GM12864 (cell line): ENCODE measurements around the gene ZNF202.

Experiments used
- DNase-seq: peaks from one replicate; pipeline ENCODE4 v3.0.0-alpha.2; 2011; ENCODE audit warnings: low read depth
- H3K4me3 ChIP-seq: 2 replicates; pipeline ENCODE4 v1.5.1; 2011; ENCODE audit warnings: mild to moderate bottlenecking, low read depth, low read length, control low read depth
- TF ChIP-seq, protein P1 (sequence below): IDR thresholded peaks from 2 replicates; pipeline ENCODE4 v1.5.1; 2011; ENCODE audit warnings: low read depth, mild to moderate bottlenecking, moderate library complexity, low read length, control low read depth, inconsistent platforms; ENCODE audit errors: missing control alignments

The ZNF202 gene

DNA sequence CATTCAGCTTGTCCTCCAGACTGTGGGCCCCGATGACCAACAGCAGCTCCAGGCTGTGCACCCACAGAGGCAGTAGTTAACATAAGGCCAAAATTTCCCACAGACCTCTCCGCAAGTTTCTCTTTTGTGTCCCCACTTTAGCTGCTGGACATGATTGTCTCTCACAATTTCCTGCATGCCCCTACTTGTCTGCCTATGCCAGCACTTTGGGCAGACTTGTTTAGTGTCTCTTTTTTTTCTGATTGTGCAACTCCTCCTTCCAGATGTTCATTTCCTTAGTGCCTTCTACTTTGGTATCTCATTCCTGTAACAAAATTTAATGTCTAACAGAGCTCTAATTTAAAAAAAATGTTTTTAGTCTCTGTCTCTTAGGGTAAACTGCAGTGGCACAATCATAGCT is 63.2 kb downstream of the ZNF202 start:
- no peak overlapping the region for H3K4me3 ChIP-seq
- no peak for DNase-seq
- TF ChIP-seq, protein P1, sequence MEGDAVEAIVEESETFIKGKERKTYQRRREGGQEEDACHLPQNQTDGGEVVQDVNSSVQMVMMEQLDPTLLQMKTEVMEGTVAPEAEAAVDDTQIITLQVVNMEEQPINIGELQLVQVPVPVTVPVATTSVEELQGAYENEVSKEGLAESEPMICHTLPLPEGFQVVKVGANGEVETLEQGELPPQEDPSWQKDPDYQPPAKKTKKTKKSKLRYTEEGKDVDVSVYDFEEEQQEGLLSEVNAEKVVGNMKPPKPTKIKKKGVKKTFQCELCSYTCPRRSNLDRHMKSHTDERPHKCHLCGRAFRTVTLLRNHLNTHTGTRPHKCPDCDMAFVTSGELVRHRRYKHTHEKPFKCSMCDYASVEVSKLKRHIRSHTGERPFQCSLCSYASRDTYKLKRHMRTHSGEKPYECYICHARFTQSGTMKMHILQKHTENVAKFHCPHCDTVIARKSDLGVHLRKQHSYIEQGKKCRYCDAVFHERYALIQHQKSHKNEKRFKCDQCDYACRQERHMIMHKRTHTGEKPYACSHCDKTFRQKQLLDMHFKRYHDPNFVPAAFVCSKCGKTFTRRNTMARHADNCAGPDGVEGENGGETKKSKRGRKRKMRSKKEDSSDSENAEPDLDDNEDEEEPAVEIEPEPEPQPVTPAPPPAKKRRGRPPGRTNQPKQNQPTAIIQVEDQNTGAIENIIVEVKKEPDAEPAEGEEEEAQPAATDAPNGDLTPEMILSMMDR = no peak

DNA sequence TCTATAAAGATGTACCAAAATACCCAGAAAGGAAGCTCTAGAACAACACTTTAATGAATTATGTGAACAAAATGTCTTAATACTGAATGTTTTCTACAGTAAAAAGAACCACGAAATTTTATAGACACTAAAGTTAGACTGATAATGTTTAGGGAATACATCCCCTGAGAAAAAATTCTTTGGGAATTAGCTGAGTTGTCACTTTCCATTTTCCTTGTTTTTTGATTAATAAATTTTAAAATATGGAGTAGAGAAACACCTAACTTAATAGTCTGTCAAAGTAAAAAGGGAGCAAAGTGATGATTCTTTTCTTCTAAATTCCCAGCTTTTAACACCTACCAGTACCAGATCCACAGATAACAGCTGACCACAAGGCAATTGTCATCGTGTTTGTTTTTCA is 64.0 kb downstream of the ZNF202 start:
- DNase-seq = no peak
- TF ChIP-seq, protein P1 = no peak
- no peak overlapping the region for H3K4me3 ChIP-seq

DNA sequence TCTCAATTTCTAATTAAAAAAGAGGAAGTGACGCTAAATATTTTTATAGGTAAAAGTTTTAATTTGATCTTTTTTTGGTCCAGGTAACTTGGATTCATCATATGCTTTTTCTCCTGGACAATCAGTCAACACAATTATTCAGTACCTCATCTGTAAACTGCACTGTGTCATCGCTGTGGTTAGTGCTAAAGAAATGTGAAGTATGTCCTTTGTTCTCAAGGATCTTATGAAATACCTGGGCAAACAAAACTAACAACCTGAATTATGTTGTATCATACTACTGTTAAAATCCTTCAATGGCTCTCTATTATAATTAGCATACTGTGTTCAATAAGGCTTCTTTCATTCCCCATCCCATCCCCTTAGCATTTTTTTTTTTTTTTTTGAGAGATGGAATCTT is 67.2 kb downstream of the ZNF202 start:
- TF ChIP-seq, protein P1 = no peak
- no peak overlapping the region for H3K4me3 ChIP-seq
- no peak for DNase-seq
